GM12891 (cell line): Measurements from ENCODE around the gene UFD1.

ENCODE experiments used
- DNase-seq: peaks from one replicate; pipeline ENCODE4 v3.0.0; 2011; ENCODE audit warnings: low spot score; ENCODE audit not compliant: insufficient read length
- FAIRE-seq: peaks from 2 replicates; lab custom pipeline; 2011; peaks lifted over from hg19 to GRCh38; lab: Jason Lieb, UNC
- PAX5 ChIP-seq: IDR thresholded peaks from 2 replicates; pipeline ENCODE4 v1.6.1; 2011; ENCODE audit warnings: low read length, moderate library complexity, mild to moderate bottlenecking; ENCODE audit not compliant: insufficient read depth, severe bottlenecking
- POLR2A ChIP-seq: IDR thresholded peaks from 2 replicates; pipeline ENCODE4 v1.6.1; 2011; ENCODE audit warnings: low read depth, low read length, control low read depth
- POLR2AphosphoS5 ChIP-seq: IDR thresholded peaks from 2 replicates; pipeline ENCODE4 v1.6.1; 2011; ENCODE audit warnings: low read depth, low read length, control low read depth
- POU2F2 ChIP-seq: IDR thresholded peaks from 2 replicates; pipeline ENCODE4 v1.6.1; 2011; ENCODE audit warnings: low read depth, mild to moderate bottlenecking, control low read depth, low read length, moderate library complexity
- SPI1 ChIP-seq: IDR thresholded peaks from 2 replicates; pipeline ENCODE4 v1.6.1; 2011; ENCODE audit warnings: low read depth, low read length, control low read depth
- TAF1 ChIP-seq: IDR thresholded peaks from 2 replicates; pipeline ENCODE4 v1.6.1; 2011; ENCODE audit warnings: low read depth, low read length, control low read depth

The UFD1 gene

GRCh38 chr22:19497245-19497644 is 18.3 kb upstream of the UFD1 start:
- no peak for TF ChIP-seq POLR2A
- TF ChIP-seq POU2F2, result no peak
- no peak for TF ChIP-seq POLR2AphosphoS5
- TF ChIP-seq PAX5, result no peak
- FAIRE-seq (no peak), DNase-seq (no peak)

- no peak for TF ChIP-seq POLR2A
- no peak for TF ChIP-seq POU2F2
- TF ChIP-seq SPI1, result no peak
- TF ChIP-seq PAX5, result no peak
- no peak for TF ChIP-seq POLR2AphosphoS5
- no peak for TF ChIP-seq TAF1
- FAIRE-seq, result no peak
- no peak for DNase-seq
Observed at GRCh38 chr22:19496324-19496630, 17.3 kb upstream of the UFD1 start.

- DNase-seq, result no peak
Observed at GRCh38 chr22:19495562-19496323, 16.8 kb upstream of the UFD1 start.

GRCh38 chr22:19494676-19495173 is 15.7 kb upstream of the UFD1 start:
- FAIRE-seq, result no peak
- TF ChIP-seq POLR2AphosphoS5, result no peak
- no peak for TF ChIP-seq SPI1
- TF ChIP-seq PAX5, result no peak
- TF ChIP-seq POLR2A, result no peak
- no peak for TF ChIP-seq POU2F2
- no peak for TF ChIP-seq TAF1

More at GRCh38 chr22:19495562-19496323, 16.8 kb upstream of the UFD1 start:
- TF ChIP-seq POLR2AphosphoS5 (no peak), TAF1 (no peak), PAX5 (no peak), POLR2A (no peak), POU2F2 (no peak), SPI1 (no peak)
- peak; percentile 57 for FAIRE-seq

GRCh38 chr22:19494001-19494560 is 15.1 kb upstream of the UFD1 start:
- DNase-seq (no peak), FAIRE-seq (no peak)
- TF ChIP-seq TAF1, result no peak
- no peak for TF ChIP-seq SPI1
- no peak for TF ChIP-seq POLR2AphosphoS5
- no peak for TF ChIP-seq POU2F2
- no peak for TF ChIP-seq POLR2A
- no peak for TF ChIP-seq PAX5

More at GRCh38 chr22:19494676-19495173, 15.7 kb upstream of the UFD1 start:
- no peak for DNase-seq

- FAIRE-seq (no peak), DNase-seq (no peak)
- TF ChIP-seq TAF1 (no peak), POLR2A (no peak), POLR2AphosphoS5 (no peak), PAX5 (no peak), POU2F2 (no peak), SPI1 (no peak)
Observed at GRCh38 chr22:19492504-19493174, 13.6 kb upstream of the UFD1 start.

- FAIRE-seq, result no peak
- DNase-seq, result no peak
- TF ChIP-seq SPI1 (no peak), PAX5 (no peak), TAF1 (no peak), POU2F2 (no peak), POLR2A (no peak), POLR2AphosphoS5 (no peak)
Observed at GRCh38 chr22:19490628-19491230, 11.7 kb upstream of the UFD1 start.

- FAIRE-seq (no peak), DNase-seq (no peak)
- TF ChIP-seq POLR2A (no peak), POU2F2 (no peak), TAF1 (no peak), SPI1 (no peak), POLR2AphosphoS5 (no peak), PAX5 (no peak)
Observed at GRCh38 chr22:19488884-19489843, 10.2 kb upstream of the UFD1 start.
